ENCODE measurements around the gene NELFE.
"Not testable (repeated sequence)": the region's sequence is repeated elsewhere in the genome, so short reads cannot be mapped to it uniquely, and the experiment has no call there.

NELFE gene

GRCh38 chr6:31958741-31959739 lies at the start of gene NELFE, which contains the start of gene SKIC2:
TSS of gene NELFE (minus strand) at chr6:31958971. CDS start at chr6:31958446, 525 bp downstream.
TSS of gene SKIC2 (plus strand) at chr6:31959175. CDS start at chr6:31959193, 18 bp downstream.
- peak; percentile 99 for DNase-seq

GRCh38 chr6:32008037-32008436 lies 49.3 kb upstream of the NELFE start:
- DNase-seq: not testable (repeated sequence)

- peak; percentile 41 for DNase-seq
These were observed 48.3 kb upstream of the NELFE start for GRCh38 chr6:32007086-32007485.

GRCh38 chr6:32005991-32006529 lies 47.3 kb upstream of the NELFE start:
- DNase-seq: peak; percentile 42

GRCh38 chr6:32005538-32005880 lies 46.7 kb upstream of the NELFE start:
- DNase-seq: not testable (repeated sequence)

GRCh38 chr6:32004864-32005537 lies 46.2 kb upstream of the NELFE start:
- DNase-seq: not testable (repeated sequence)

- not testable (repeated sequence) for DNase-seq
These were observed 45.6 kb upstream of the NELFE start for GRCh38 chr6:32004393-32004792.

- not testable (repeated sequence) for DNase-seq
These were observed 44.5 kb upstream of the NELFE start for GRCh38 chr6:32003301-32003700.

- not testable (repeated sequence) for DNase-seq
These were observed 43.9 kb upstream of the NELFE start for GRCh38 chr6:32002546-32003268.

- not testable (repeated sequence) for DNase-seq
These were observed 37.6 kb upstream of the NELFE start for GRCh38 chr6:31996385-31996784.

GRCh38 chr6:31994421-31994820 lies 35.6 kb upstream of the NELFE start:
- not testable (repeated sequence) for DNase-seq

GRCh38 chr6:31989363-31989762 lies 30.6 kb upstream of the NELFE start:
- DNase-seq: not testable (repeated sequence)

GRCh38 chr6:31981744-31982143 lies 23.0 kb upstream of the NELFE start, which contains the start of gene C4A:
TSS of gene C4A (plus strand) at chr6:31982057. CDS start at chr6:31982108, 51 bp downstream.
- DNase-seq: not testable (repeated sequence)

- not testable (repeated sequence) for DNase-seq
These were observed 22.2 kb upstream of the NELFE start for GRCh38 chr6:31980998-31981397.

GRCh38 chr6:31980195-31980876 lies 21.6 kb upstream of the NELFE start:
- not testable (repeated sequence) for DNase-seq

- DNase-seq: no peak
These were observed 20.6 kb upstream of the NELFE start for GRCh38 chr6:31979238-31979898.

GRCh38 chr6:31978831-31979230 lies 20.1 kb upstream of the NELFE start:
- DNase-seq: no peak

- DNase-seq: no peak
These were observed 19.2 kb upstream of the NELFE start for GRCh38 chr6:31977816-31978431.

- not testable (repeated sequence) for DNase-seq
These were observed 17.3 kb upstream of the NELFE start for GRCh38 chr6:31976065-31976464.

- no peak for DNase-seq
These were observed 14.1 kb upstream of the NELFE start for GRCh38 chr6:31972709-31973350.
